ENCODE measurements around the gene NEDD4.
A peak's percentile ranks its signal among the peaks of the same experiment; 100 is the strongest.

Gene NEDD4

GRCh38 chr15:55884223-55884622 lies 109.2 kb downstream of the NEDD4 start:
- no peak for TF ChIP-seq REST (IDR thresholded peaks at IDR 0.05; ENCODE audit: insufficient read depth in 1 of 2, low read depth in 2 of 2, low read length in 2 of 2)
- no peak for TF ChIP-seq FOXP2 (optimal IDR thresholded peaks at IDR 0.05; ENCODE audit: borderline replicate concordance, extremely low read depth, extremely low read length, insufficient read depth)
- TF ChIP-seq POLR2AphosphoS5 (IDR thresholded peaks at IDR 0.05; ENCODE audit: low read depth, low read length): no peak
- no peak for TF ChIP-seq TAF1 (IDR thresholded peaks at IDR 0.05; ENCODE audit: borderline replicate concordance, insufficient read depth, low read length)
- no peak for TF ChIP-seq SIN3A (IDR thresholded peaks at IDR 0.05; ENCODE audit: borderline replicate concordance, insufficient read depth, low read length)

- TF ChIP-seq REST (IDR thresholded peaks at IDR 0.05; ENCODE audit: insufficient read depth in 1 of 2, low read depth in 2 of 2, low read length in 2 of 2) (no peak), SIN3A (IDR thresholded peaks at IDR 0.05; ENCODE audit: borderline replicate concordance, insufficient read depth, low read length) (no peak)
Observed at GRCh38 chr15:55879181-55879580, 114.2 kb downstream of the NEDD4 start.

GRCh38 chr15:55873024-55873720 lies 120.2 kb downstream of the NEDD4 start:
- TF ChIP-seq SIN3A (IDR thresholded peaks at IDR 0.05; ENCODE audit: borderline replicate concordance, insufficient read depth, low read length): no peak
- TF ChIP-seq REST (IDR thresholded peaks at IDR 0.05; ENCODE audit: insufficient read depth in 1 of 2, low read depth in 2 of 2, low read length in 2 of 2): 0 out of 4 replicates have a peak, but pooled peaks of 1 of the 2 experiments have one; percentile 21

- TF ChIP-seq REST (IDR thresholded peaks at IDR 0.05; ENCODE audit: insufficient read depth in 1 of 2, low read depth in 2 of 2, low read length in 2 of 2) (no peak), FOXP2 (optimal IDR thresholded peaks at IDR 0.05; ENCODE audit: borderline replicate concordance, extremely low read depth, extremely low read length, insufficient read depth) (no peak), POLR2AphosphoS5 (IDR thresholded peaks at IDR 0.05; ENCODE audit: low read depth, low read length) (no peak), TAF1 (IDR thresholded peaks at IDR 0.05; ENCODE audit: borderline replicate concordance, insufficient read depth, low read length) (no peak), SIN3A (IDR thresholded peaks at IDR 0.05; ENCODE audit: borderline replicate concordance, insufficient read depth, low read length) (no peak)
Observed at GRCh38 chr15:55872471-55872870, 120.9 kb downstream of the NEDD4 start.

GRCh38 chr15:55869660-55870059 lies 123.8 kb downstream of the NEDD4 start:
- no peak for TF ChIP-seq REST (IDR thresholded peaks at IDR 0.05; ENCODE audit: insufficient read depth in 1 of 2, low read depth in 2 of 2, low read length in 2 of 2)

All from PFSK-1 (cell line).